SIG-M5 (cell line): Measurements from ENCODE around the gene MGAT4B.

Source experiments
- DNase-seq: peaks from one replicate; lab custom pipeline; 2025; lab: John Stamatoyannopoulos, UW

MGAT4B gene

DNA sequence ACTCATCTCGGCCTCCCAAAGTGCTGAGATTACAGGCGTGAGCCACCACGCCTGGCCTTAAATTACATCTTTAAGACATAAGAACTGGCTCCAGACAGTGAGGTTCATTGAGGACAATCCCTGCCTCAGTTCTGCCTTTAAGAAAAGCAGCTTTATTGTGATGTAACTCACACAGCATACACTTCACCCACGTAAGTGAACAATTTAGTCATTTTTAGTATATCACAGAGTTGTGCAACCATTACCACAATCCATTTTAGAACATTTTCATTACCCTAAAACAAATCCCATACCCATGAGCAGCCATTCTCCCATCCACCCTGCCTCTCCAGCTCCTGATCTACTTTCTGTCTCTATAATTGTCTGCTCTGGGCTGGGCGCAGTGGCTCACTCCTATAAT lies 36.9 kb downstream of the MGAT4B start:
- DNase-seq = no peak

DNA sequence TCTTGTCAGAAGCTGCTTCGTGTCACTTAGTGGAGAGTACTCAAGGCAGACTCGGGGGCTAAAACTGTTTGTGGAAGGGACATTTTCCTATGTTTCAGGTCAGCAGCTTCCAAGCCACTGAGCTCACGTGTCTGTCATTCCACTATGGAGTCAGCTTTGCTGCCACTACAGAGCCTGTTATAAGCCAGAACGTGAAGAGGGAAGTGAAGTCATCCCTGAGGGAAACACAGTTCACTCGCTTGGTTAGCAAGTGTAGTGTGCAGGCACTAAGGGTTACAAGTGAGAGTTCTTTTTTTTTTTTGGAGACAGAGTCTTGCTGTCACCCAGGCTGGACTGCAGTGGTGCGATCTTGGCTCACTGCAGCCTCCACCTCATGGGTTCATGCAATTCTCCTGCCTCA lies 37.4 kb downstream of the MGAT4B start:
- no peak for DNase-seq

DNA sequence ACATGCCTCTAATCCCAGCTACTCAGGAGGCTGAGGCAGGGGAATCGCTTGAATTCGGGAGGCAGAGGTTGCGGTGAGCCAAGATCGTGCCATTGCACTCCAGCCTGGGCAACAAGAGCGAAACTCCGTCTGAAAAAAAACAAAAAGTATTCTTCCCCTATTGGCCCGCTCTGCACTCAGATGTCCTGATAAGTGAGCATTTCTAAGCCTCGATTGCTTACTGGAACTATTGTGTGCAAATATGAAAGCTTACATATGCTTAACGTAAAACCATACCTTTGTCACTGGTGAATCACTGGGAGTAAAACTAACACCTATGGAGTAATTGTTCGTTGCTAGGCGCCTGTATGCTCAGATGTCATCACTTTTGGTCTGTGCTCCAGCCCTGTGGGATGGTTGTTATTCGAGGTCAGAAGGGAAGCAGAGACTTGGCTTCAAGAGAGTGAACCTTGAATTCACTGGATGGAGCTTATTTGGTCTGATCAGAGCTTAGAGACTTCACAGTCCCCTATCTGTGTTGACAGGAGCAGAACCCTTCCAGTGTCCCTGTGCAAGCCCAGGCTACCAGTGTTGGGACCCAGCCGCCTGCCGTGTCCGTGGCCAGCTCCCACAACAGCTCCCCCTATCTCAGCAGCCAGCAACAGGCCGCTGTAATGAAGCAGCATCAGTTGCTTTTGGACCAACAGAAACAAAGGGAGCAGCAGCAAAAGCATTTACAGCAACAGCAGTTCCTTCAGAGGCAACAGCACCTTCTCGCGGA lies 38.2 kb downstream of the MGAT4B start:
- DNase-seq = no peak

DNA sequence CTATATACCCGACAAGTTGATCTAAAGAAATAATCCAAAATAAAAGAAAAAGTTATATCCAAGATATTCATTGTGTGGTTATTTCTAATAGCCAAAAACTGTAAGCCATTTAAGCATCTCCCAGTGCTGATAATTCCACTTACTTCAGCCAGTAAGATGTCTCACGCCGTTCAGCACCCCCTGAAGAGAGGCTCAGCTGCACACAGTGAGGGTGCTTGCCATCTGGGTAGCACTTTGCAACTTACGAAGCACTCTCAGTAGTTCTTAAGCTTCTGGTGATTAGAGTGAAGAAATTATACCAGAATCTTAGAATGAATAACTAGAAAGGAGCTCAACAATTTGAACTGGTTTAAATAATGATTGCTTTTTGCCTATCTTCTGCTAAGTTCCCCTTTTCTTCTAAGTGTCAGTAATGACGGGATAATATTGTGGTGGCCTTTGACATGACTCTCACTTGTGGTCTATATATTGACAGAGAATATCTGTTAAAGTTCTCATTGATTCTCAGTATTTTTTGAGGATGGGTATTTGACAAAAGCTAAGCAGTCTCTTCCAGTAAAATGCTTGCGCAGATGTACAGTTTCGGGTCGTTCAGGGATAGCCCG lies 39.1 kb downstream of the MGAT4B start:
- DNase-seq = no peak

DNA sequence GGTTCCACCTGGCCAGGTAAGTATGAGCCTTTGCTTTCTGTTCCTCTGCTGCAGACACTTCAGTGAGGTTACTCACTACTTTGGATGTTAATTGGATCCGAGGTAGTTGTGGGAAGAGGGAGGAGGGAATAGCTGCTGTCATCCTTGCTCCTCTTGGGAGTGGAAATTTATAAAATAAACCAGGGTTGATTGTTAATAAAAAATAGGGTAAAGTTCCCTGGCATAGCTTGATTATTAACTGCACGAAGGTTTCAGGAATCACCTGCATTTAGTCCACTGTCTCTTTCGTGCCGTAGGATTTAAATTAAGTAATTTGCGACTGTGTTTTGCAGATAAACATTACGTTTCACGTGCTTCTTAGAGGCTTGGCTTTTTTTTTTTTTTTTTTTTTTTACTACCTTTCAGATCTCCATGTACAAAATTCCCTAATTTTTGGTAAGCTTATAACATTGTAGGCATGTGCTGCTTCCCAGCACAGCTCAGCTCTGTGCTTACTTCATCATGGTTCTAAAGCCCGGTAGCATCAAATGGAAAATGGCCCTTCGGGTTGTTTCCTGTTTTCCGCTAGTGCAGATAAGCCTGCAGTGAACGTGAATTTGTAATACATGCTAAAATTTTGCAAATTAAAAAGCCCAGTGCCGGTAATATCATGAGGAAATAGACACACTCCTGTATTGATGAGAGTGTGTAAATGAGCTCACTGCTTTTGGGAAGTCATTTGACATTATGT lies 39.8 kb downstream of the MGAT4B start:
- DNase-seq = no peak

DNA sequence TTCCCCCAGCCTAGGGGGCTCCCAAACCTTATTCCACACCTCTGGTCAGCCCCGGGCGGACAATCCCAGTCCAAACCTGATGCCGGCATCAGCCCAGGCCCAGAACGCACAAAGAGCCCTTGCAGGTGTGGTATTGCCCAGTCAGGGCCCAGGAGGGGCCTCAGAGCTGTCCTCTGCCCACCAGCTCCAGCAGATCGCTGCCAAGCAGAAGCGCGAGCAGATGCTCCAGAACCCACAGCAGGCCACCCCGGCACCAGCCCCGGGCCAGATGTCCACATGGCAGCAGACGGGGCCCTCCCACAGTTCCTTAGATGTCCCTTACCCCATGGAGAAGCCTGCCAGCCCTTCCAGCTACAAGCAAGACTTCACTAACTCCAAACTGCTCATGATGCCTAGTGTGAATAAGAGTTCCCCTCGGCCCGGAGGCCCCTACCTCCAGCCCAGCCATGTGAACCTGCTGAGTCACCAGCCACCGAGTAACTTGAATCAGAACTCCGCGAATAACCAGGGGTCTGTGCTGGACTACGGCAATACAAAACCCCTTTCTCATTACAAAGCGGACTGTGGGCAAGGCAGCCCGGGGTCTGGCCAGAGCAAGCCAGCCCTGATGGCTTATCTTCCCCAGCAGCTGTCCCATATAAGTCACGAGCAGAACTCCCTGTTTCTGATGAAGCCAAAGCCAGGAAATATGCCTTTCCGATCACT lies 40.5 kb downstream of the MGAT4B start:
- DNase-seq = no peak

DNA sequence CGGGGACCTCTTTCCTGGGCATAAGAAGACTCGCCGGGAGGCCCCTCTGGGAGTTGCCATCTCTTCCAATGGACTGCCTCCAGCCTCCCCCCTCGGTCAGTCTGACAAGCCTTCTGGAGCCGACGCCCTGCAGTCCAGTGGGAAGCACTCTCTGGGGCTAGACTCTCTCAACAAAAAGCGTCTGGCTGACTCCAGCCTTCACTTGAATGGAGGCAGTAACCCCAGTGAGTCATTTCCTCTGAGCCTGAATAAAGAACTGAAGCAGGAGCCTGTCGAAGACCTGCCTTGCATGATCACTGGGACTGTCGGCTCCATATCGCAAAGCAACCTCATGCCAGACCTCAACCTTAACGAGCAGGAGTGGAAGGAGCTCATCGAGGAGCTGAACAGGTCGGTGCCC lies 41.3 kb downstream of the MGAT4B start:
- no peak for DNase-seq

DNA sequence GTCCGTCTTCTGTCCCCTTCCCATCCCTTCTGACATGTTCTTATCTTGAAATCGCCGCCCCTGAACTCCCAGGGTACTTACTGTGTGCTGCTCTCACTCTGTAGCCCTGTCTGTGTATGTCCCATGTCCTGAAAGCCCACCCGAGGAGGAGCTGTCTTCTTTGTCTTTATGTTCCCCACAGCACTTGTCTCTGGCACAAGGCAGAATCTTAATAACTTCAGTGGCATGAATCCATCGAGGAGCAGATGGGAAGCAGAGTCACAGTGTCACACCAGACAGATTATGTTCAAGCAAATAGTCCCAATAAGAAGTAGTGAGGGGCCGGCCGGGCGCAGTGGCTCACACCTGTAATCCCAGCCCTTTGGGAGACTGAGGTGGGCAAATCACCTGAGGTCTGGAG lies 42.6 kb downstream of the MGAT4B start:
- DNase-seq = no peak

DNA sequence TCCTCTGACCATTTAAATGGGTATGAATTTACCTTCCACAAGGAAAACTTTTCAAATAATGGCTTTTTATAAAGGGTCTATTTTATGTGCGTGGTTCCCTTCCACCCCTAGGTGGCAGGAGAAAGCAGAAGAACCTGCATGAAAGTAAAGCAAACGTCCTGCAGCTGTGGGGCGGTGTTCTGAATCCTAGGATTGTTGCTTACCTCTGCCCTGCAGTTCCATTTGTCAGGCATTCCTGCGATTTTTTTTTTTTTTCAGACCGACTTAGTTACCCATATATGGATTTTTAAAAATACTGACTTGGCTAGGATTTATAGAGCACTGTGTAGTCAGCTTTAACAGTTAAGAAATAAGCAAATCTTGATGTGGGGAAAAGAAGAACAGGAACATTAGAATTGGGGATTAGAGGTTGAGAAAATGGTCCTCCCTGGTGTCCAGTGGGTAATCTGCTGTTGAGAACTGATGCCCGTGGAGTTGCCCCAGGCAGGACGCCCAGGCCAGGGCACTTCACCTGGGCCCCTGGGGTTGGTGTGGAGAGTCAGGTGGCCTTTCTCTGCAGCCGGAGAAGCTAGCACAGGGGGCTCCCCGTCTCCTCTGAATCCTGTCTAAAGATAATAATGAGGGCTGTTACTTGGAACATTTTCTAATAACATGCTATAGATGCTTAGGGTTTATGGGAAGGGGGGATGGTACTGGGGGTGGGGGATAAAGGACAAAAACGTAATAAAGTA lies 43.3 kb downstream of the MGAT4B start:
- no peak for DNase-seq

DNA sequence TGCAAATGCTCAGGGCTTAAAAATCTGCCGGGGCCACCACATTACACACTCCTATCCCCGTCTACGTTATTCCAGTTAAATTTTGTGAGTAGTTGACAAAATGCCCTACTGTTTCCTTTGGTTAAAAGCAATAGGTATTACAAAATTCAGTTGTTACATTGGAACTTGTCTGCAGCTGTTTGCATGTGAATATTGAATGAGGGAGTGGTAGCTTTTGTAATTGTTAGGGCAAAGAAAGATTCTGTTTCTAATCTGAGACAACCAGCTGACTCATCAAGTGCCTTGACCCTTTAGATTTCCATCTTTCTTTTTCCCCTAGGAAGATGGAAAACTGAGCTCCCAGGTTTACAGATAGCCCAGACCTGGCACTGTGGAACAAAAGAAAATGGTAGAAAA lies 43.9 kb downstream of the MGAT4B start:
- no peak for DNase-seq

DNA sequence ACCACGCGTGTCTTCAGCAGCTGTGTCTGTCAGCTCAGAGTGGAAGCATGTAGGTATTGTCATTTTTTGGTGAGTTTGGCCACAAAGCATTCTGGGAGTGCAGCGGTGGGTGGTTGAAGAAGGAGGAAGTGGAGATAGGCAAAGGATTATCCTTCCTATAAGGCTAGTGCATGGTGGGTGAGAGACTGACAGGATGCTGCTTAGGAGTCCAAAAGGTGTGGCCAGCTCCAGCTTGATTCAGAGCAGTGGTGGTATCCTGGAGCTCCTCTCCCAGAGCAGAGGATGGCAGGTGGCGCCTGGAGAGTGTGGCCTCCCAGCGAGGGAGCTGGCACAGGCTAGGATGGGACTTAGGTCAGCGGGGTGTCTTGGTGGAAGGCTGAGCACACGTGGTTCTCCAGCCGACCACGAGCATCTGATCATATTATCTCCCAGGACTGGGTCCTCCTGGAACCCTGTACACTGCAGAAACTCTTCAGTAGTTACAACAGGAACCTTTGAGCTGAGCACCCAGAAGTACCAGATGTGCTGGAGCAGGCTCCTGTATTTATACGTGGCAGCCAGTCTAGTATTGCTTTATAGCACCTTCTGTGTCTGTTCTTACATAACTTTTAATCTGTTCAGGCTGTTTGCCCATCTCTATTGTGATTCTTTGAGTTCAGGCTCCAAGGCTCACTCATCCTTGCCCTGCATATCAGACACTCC lies 44.4 kb downstream of the MGAT4B start:
- DNase-seq = no peak

DNA sequence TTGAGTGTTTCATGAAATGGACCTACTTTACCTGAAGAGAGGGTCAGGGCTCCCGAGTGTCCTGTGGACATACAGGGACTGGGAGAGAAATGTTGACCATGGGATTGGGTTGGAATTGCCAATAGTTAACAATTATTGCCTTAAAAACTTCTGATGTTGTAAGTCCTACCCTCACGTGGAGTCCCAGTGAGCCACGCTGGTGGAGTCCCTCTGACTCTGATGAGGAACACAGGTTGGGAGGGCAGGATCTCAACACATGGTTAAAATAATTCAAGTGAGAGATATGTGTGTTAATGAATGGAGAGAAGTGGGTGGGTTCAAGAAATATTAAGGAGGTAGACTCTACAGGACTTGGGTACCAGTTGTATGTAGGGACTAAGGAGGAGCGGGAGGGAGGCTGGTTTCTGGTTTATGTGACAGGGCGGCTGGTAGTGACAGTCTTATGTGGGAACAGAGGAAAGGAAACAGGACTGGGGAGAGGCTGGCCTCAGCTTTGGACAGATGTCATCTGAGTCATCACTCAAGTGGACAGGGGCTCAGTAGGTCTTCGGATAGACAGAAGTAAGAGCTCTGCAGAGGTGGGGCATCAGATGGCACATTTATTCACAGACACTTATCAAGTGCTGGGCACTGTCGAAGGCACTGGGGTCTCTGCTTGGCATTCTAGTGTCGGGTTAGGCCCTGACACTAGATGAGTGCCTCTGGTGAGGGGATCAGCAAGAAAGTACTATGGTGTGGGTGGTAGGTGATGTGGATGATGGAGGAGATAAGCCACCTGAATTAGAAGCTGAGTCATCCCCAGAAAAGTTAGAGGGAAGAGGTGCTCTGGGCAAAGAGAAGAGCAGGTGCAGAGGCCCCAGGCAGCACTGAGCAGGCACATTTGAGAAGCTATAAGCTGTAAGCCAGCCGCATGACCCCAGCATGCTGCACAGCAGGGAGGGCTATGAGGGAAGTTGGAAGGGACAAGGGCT lies 46.8 kb downstream of the MGAT4B start:
- no peak for DNase-seq

DNA sequence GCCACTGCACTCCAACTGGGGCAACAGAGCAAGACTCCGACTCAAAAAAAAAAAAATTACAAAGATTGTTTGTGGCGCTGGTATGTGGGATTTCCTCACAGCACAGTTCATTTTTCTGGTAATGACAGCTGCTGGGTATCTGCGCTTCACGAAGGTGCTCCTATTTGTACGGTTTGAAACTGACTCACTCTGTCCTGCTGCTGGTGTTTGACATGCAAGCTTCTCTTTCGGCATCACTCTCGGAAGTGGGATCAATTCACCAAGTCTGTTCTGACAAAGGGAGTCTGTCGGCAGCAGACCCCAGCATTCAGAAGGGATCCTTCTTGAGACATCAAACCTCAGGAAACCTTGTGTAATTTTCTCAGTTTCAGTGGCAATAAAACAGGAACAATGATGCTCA lies 47.7 kb downstream of the MGAT4B start:
- peak; percentile 94 for DNase-seq

DNA sequence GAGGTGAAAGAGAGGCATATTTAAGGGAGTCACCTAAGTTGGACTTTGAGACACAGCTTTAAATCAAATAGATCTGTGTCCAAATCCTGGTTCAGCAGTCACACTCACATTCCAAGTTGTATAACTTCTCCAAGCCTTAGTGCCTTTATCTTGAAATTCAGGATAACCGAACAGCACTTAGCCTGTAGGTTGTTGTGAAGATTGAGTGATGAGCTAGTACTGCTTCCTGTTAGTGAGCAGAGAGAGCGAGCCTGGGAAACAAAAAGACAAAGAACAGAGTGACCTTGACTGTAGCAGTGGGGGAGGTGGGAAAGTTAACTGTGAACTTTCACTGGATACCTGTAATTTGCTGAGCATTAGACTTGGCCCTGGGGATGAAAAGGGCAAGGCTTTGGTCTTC lies 51.6 kb downstream of the MGAT4B start:
- DNase-seq = no peak

DNA sequence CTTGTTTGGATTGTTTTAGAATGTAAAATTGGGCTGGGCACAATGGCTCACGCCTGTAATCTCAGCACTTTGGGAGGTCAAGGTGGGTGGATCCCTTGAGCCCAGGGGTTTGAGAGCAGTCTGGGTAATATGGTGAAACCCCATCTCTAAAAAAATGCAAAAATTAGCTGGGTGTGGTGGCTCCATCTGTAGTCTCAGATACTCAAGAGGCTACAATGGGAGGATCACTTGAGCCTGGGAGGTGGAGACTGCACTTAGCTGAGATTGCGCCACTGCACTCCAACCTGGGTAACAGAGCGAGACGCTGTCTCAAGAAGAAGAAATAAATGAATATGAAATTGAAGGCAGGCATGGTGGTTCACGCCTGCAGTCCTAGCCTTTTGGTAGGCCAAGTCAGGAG lies 52.7 kb downstream of the MGAT4B start:
- no peak for DNase-seq

DNA sequence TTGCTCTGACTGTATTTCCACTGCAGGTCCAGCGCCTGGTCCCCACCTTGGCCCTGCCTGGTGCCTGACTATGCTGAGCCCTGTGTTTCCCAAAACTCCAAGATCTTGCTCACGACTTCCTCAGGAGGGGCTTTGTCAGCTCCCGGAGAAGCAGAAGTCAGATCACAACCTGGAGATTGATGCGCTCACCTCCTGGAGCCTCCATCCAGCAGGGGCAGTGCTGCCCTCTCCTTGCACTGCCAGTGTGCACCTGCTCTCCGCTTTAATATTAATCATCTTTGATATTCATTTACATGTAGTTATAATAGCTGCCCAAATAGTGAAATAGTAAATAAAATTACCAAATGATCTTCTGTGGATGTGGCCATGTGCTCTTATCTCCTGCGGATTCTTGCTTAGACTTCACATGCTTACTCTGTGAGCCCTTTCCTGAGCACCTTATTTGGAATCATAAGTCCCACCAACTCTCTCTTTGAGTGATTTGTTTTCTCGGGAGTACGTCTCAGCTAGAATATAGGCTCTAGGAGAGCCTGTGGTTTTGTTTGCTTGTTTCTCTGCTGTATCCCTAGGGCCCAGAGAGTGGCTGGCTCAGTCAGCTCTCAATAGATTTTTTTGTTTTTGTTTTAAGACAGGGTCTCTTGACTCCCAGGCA lies 56.7 kb downstream of the MGAT4B start:
- DNase-seq = no peak

DNA sequence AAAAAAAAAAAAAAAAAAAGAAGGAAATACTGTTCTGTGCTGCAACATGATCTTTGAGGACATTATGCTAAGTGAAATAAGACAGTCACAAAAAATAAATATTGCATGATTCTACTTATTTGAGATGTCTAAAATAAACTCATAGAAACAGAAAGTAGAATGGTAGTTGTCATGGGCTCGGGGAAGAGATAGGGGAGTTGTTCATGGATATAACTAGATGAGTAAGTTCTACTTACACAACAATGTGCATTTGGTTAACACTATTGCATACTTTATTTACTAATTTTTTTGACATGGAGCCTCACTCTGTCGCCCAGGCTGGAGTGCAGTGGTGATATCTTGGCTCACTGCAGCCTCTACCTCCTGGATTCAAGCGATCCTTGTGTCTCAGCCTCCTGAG lies 58.9 kb downstream of the MGAT4B start:
- no peak for DNase-seq
